HG03103 (cell line): ENCODE data around the gene CHIC2.
"Not testable (repeated sequence)": the region's sequence is repeated elsewhere in the genome, so short reads cannot be mapped to it uniquely, and the experiment has no call there.

Source experiments
- ATAC-seq: cut with Tn5 transposase; IDR thresholded peaks from one replicate; pipeline ENCODE4 v1.9.1; 2021; ENCODE audit warnings: low read depth; ENCODE audit not compliant: unreplicated experiment

The CHIC2 gene

GRCh38 chr4:54064317-54065111, at the start of gene CHIC2:
TSS of gene CHIC2 (minus strand) at chr4:54064605. CDS start at chr4:54064300, 305 bp downstream.
- peak; percentile 93 for ATAC-seq

DNA sequence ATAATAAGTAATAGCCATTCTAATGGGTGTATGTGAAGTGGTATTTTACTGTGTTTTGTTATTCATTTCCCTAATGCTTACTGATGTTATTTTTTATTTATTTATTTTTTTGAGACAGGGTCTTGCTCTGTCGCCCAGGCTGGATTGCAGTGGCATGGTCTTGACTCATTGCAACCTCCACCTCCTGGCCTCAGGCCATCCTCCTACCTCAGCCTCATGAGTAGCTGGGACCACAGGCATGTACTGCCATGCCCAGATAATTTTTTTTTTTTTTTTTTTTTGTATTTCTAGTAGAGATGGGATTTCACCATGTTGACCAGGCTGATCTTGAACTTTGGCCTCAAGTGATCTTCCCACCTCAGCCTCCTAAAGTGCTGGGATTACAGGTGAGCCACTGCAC, 48.8 kb upstream of the CHIC2 start:
- ATAC-seq, result not testable (repeated sequence)

GRCh38 chr4:54110019-54110416, 45.6 kb upstream of the CHIC2 start:
- ATAC-seq, result no peak

DNA sequence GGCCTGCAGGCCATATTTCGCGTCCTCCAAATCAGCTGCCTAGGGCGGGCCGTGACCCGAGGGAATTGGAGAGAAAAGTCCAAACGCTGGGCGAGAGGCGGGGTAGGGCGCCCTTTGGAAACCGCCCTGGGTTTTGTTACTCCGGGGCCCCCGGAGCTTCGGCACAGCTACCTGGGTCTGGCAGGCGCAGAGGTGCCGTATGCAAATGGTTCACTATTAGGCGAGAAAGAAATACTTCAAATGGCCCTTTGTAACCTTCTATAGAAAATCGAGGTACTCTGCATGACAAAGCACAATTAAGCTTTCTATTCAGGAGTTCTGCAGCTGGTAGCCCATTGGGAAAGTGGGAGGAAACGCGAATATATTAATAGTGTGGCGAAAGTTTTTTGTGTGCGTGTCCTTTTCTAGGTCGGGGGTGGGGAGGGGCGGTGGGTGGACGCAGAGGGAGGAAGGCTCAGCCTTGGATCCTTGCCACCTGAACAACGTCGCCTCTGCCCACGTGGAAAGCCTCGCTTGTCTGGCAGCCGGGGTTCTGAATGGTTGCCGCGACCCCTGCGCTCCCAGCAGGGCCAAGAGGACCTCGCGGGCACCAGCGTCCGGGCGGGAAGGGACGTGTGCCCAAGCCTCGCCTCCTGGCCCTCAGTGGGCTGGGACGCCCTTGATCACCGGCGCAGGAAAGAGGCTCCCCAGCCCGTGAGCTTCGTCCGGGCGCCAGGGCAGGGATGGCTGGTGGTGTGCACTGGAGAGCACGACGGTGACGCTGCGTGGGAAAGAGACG, 45.0 kb upstream of the CHIC2 start:
- no peak for ATAC-seq

DNA sequence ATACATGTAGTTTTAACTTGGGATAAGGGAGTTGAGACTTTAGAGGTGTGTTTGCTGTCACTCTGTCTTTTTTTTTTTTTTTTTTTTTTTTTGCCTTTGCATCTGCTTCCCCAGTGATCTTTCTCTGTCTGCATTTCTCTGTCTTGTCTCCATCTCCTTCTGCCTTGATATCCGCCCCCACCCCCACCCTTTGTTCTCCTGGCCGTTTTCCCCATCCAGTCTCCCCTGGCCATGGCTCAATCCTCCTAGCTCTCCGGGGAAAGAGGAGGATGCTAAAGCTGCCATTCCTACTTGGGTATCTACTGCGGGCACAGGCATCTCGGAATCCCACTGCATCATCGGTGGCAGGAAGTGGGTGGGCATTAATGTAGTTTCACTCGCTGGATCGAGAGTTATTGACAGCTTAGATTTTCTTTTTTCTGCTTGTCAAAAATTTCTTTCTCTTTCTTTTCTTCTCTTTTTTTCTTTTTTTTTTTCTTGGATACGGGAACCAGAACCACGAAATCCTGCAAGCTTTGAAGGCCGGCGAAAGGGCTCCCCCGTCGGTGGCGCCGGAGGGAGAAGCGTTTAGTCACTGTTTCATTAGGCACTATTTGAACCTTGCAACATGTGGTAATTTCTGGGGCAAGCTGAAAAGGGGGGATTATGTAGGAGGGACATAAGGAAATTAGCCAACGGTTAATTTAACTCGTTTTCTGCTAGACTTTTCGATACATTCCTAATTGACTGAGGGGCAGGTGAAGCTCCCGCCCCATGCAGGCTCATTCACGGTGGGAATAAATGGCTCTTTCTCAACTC, 43.7 kb upstream of the CHIC2 start:
- no peak for ATAC-seq

DNA sequence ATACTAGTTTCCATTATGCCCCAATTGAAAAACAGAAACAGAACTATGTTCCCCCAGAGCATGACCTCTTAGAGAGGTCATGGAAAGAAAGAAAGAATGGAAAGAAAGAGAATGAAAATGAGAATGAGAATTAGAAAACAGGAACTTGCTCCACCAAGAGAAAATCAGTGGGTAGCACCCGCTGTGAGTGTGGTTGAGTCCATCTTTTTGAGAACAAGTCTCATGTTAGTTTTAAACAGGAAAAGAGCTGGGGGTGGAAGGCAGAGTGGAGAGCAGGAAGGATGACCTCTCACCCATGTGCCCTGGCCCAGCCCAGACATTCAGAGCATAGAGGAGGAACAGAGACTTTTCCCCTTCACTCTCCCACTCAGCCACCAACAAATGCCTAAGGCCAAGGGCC, 40.5 kb upstream of the CHIC2 start:
- no peak for ATAC-seq

- no peak for ATAC-seq
Measured at GRCh38 chr4:54103190-54103574, 38.8 kb upstream of the CHIC2 start.

GRCh38 chr4:54102531-54103106, 38.2 kb upstream of the CHIC2 start:
- ATAC-seq, result no peak

DNA sequence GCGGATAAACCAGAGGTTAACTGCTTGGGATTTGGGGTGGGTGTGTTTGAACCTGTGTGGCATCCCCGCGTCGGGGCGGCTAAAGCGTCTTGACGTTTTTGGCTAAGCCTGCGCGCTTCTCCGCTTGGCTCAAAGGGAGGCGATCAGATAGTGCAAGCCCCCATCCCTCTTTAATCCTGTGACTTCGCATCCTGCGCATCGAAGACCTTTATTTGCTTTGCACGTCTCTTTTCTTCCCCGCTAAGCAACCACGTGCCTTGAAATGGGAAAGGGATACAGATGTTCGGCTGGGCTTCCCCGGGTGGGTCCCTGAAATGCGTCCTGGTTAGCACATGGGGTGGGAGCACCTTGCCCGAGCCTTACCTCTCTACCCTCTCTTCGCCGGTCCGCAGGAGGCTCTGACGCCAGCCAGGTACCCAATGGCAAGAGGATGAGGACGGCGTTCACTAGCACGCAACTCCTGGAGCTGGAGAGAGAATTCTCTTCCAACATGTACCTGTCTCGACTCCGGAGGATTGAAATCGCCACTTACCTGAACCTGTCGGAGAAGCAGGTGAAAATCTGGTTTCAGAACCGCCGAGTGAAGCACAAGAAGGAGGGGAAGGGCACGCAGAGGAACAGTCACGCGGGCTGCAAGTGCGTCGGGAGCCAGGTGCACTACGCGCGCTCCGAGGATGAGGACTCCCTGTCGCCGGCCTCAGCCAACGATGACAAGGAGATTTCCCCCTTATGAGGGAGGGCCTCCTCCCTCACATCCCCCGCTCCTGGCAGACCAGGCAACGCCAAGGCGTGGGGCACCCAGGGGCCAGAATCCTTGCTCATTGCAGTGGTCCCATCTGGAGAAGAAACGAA, 37.0 kb upstream of the CHIC2 start:
- ATAC-seq, result no peak

GRCh38 chr4:54100595-54101189, 36.3 kb upstream of the CHIC2 start:
- no peak for ATAC-seq

GRCh38 chr4:54099748-54100574, 35.6 kb upstream of the CHIC2 start, which contains the start of gene GSX2:
TSS of gene GSX2 (plus strand) at chr4:54100163. CDS start at chr4:54100345, 182 bp downstream.
- no peak for ATAC-seq

DNA sequence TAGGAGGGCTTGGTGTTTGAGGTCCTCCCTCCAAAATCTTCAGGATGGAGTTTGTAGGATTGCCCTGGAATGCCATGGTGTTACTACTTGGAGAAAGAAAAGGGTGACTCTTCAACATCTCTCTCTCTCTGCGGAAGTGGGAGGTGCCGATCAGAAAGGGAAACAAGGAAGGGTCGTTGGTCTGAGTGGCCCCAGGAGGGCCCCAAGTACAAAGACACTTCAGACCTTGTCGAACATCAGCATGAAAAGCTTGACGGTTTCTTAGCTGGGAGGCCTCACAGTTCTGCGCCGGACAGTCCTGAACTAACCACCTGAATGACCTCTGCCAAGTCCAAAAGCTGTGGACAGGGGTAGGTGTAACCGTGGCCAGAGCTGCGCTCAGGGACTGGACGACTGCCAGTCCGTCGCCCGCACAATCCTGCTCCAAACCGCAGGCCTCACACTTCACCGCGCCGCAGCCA, 34.9 kb upstream of the CHIC2 start:
- ATAC-seq, result no peak

GRCh38 chr4:54098375-54098774, 34.0 kb upstream of the CHIC2 start:
- ATAC-seq, result no peak

GRCh38 chr4:54097152-54097551, 32.7 kb upstream of the CHIC2 start:
- ATAC-seq, result no peak

- no peak for ATAC-seq
Measured at GRCh38 chr4:54096295-54096962, 32.0 kb upstream of the CHIC2 start.

DNA sequence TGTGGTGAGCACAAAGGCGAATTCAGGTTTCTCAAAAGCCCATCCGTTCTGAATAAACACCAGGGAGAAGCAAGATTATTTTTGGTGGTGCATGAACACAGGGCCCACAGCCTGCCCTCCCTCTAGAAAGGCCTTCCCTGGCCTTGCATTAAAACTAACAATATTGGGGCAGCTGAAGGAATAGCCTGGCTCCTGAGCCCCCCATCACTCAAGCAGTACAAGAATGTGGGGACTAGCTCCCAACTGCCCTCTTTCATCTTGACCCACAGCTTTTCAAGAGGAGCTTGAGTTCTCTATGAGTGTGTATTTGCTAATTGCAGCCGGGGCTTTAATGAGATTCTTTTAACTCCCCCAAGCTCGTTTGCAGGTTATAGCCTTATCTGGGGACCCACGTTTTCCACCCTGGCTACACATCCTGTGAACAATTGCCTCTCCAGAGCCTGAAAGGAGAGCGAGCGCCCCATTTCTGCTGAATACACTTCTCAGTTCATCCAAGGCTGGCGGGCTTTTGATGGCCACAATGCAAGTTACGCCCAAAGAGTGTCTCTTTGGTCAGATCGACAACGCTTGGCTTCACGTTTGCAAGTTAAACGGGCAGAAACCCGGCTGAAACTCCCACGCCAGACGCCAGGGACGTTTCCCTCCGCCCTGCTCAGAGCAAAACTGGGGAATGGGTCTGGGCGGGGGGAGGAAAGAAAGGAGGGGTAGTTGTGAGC, 30.9 kb upstream of the CHIC2 start:
- no peak for ATAC-seq

- ATAC-seq, result no peak
Measured at GRCh38 chr4:54094451-54094850, 30.0 kb upstream of the CHIC2 start.
